GM12874 (cell line): ENCODE data around the gene CEACAM8.

Source experiments
- TF ChIP-seq, protein P1 (sequence below): IDR thresholded peaks from 2 replicates; pipeline ENCODE4 v1.5.1; 2011; ENCODE audit warnings: low read depth, mild to moderate bottlenecking, control low read depth, low read length, moderate library complexity; ENCODE audit not compliant: insufficient read depth

CEACAM8 gene

DNA sequence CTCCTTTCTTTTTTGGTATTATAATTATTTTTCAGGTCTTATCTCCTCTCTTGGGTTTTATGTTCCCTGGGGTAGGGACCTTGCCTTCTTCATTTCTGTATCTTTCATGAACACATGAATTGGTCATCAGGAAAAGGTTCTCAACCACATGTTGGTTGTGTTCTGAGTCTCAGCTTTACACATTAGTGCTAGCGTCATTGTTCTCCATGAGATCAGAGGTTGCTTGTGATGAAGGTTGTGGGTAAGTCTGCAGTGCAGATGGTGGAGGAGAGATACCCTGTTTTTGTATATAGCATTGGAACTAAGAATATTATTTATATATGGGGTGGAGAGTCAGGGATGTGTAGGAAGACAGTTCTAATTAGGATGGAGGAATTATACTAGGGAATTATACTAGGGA is 24.5 kb upstream of the CEACAM8 start:
- TF ChIP-seq, protein P1, sequence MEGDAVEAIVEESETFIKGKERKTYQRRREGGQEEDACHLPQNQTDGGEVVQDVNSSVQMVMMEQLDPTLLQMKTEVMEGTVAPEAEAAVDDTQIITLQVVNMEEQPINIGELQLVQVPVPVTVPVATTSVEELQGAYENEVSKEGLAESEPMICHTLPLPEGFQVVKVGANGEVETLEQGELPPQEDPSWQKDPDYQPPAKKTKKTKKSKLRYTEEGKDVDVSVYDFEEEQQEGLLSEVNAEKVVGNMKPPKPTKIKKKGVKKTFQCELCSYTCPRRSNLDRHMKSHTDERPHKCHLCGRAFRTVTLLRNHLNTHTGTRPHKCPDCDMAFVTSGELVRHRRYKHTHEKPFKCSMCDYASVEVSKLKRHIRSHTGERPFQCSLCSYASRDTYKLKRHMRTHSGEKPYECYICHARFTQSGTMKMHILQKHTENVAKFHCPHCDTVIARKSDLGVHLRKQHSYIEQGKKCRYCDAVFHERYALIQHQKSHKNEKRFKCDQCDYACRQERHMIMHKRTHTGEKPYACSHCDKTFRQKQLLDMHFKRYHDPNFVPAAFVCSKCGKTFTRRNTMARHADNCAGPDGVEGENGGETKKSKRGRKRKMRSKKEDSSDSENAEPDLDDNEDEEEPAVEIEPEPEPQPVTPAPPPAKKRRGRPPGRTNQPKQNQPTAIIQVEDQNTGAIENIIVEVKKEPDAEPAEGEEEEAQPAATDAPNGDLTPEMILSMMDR = no peak

DNA sequence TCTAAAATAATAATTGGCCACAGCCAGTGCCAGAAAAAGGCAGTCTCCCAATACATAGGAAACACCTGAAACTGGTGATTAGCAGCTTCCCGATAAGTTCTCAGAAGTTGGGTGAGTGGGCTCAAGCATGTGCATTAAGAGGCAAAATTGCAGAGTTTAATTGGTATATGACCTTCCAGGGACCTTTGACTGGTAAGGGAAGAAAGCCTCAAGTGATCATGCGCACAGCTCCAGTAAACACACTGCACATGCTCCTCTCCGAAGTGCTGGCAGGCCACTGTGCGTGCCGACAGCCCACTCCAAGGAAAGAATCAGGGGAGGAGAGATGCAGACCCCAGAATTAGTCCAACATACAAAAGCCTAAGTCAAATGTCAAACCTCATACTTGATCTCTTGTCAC is 18.9 kb upstream of the CEACAM8 start:
- TF ChIP-seq, protein P1 = no peak

DNA sequence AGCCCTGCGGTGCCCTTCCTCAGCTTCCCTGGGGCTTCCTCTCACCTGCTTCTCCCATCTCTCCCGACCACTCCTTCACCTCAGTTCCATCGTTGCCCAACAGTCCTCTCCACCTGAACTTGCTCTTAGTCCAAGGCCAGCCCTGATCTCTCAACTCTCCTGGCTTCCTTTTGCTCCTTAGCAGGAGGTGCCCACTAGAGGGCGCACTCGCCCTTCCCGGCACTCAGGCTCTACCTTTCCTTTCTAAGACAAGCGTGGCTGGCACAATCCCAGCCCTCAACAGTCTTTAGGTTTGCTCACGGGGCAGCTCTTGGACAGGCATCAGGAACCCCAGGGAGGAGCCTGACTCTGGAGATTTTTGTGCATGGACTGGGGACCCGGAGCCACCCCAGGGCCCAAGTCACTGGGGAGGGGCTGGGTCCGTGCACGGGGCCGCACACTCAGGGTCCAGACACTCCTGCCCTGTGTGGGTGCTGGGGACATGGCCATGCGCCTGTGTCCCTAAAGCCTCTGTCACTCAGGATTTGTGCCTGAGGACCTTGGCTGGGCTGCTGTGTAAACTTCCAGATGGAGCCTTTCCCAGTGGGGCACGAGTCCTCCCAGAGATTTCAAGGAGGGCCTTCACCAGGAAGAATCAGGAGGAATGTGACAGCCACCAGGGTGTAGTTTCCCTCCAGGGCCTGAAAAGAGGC is 12.1 kb upstream of the CEACAM8 start:
- TF ChIP-seq, protein P1 = peak; percentile 89

DNA sequence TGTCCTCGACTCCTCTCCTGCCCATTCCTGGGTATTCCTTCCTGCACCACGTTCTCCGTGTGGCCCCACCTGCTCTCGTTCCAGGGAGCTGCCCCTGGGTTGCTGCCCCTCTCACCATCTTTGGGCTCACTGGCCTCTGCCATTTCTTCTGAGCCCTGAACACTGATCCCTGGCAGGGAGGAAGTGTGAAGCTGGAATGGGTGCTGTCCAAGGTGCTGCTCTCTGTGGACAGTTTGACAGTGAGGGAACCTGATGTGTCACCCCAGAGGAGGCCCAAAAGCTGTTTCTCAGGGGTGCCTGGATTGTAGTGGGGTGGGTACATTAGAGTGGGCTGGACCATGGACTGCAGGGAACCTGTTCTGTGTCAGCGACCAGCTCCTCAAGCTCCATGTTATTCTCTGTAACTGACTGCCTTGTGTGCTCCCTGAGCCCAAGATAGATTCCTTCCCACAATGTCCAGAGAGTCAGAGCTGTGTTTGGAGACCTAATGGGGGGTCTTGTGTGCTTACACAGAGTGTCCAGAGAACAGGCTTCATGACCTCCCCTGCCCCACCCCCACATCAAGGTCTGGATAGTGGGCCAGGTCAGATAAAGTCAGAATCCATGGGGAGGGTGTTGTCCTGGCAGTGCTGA is 7.2 kb upstream of the CEACAM8 start:
- TF ChIP-seq, protein P1 = no peak

DNA sequence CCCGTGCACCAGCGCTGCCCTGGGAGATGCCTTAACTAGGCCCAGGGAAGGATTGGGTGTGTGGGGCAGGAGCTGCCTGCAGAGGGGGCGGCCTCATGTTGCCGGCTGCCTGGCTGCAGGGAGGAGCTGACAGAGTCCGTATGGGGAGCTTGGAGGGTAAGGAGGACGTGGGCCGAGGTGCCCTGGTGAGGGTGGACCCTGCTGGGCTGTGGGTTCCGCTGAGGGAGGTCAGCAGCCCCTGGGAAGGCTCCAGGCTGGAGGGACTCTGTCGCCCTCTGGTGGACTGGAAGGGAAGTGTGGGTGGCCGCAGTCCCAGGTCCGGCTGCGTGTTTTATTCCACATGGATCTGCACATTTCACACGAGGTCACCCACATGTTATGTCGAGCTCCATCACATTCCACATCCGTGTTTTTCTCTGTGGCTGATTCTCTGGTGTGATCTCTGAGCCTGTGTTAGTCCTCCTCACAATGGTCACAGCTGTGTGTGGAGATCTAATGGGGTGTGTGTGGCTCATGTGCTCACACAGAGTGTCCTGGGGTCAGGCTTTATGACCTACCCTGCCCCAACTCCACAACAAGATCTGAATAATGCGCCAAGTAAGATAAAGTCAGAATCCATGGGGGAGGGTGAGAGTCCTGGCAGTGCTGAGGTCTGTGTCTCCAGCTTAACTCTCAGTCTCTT is 1.8 kb upstream of the CEACAM8 start:
- TF ChIP-seq, protein P1 = peak; percentile 98

DNA sequence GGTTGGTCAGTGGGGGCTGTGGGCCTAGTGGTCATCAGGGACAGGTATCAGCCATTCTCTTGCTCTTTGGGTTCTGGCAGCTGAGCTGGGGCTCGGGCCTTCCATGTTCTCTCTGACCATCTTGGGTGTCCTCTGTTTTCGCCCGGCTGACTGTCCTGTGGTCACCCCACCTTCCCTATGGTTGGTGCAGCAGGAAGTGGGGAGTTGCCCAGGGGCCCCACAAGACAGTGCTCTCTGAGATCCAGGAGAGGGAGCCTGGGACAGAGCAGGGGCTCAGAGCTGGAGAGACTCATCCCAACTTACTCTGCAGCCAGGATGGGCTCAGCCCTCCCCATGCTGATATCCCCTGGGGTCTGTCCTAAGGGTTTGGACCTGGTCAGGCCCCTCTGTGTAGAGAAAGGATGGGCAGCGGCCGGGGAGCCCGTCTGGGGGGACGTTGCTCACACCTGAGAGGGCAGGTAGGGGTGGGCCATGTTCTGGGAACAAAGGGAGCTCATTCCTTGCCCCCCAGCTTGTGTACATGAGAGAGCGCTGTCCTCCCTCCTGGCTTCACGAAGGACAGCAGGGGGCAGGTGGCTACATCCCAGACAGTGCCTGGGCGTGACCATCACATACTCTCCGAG is 937 bp upstream of the CEACAM8 start:
- TF ChIP-seq, protein P1 = no peak

DNA sequence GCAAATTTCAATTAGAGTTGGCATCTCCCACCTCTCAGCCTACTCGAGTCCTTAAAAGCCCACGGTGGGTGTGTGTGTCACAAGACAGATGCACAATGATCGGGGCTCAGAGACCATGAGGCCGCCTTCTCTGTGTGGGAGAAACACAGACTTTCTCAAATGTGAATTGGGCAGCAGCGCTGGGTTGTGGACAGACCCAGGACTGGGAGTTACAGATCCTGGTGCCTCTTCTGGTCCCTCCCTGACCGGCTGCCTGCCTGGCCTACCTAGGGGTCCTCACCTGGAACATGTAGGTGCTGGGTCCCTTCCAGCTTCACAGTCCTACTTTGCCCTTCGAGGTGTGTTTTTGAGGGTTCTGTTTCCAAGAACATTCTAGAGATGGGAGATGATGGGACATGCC is 4.9 kb downstream of the CEACAM8 start:
- TF ChIP-seq, protein P1 = no peak
